ENCODE measurements around the gene RAP2C.
"Not testable (repeated sequence)": the region's sequence is repeated elsewhere in the genome, so short reads cannot be mapped to it uniquely, and the experiment has no call there.

RAP2C gene

DNA sequence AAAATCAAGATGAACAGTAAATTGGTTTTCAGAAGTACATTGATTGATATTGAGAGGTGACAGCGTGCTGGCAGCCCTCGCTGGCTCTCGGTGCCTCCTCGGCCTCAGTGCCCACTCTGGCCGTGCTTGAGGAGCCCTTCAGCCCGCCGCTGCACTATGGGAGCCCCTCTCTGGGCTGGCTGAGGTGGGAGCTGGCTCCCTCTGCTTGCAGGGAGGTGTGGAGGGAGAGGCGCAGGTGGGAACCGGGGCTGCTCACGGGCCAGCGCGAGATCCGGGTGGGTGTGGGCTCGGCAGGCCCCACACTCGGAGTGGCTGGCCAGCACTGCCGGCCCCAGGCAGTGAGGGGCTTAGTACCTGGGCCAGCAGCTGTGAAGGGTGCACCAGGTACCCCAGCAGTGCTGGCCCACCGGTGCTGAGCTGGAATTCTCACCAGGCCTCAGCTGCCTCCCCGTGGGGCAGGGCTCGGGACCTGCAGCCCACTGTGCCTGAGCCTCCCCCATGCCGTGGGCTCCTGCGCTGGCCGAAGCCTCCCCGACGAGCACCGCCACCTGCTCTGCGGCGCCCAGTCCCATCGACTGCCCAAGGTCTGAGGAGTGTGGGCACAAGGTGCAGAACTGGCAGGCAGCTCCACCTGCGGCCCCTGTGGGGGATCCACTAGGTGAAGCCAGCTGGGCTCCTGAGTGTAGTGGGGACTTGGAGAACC lies 25.2 kb downstream of the RAP2C start:
- DNase-seq: no peak

- DNase-seq: no peak
Measured at GRCh38 chrX:132191938-132192337, 27.3 kb downstream of the RAP2C start.

GRCh38 chrX:132188175-132188574 lies 31.1 kb downstream of the RAP2C start:
- DNase-seq: no peak

- DNase-seq: no peak
Measured at GRCh38 chrX:132187451-132187850, 31.8 kb downstream of the RAP2C start.

GRCh38 chrX:132184871-132185270 lies 34.4 kb downstream of the RAP2C start:
- DNase-seq: no peak

DNA sequence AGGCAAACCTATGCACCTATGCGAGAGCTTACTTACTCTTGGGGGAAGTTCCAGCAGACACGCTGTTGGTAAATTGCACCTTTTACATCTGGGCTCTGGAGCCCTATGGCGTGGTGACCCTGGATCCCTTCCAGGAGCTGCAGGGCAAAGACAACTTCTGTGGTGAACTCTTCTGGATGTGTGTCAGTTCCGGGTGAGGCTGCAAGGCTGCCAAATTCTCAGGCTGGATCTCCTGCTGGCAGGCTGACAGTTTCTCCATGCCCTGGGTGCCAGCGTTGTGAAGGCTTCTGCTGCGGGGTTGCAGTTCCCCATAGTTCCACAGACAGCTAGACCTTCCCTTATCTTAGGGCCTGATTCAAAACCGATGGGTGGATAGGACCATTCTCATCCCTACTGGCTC lies 37.9 kb downstream of the RAP2C start:
- no peak for DNase-seq

- no peak for DNase-seq
Measured at GRCh38 chrX:132180929-132181328, 38.3 kb downstream of the RAP2C start.

- DNase-seq: no peak
Measured at GRCh38 chrX:132173647-132174046, 45.6 kb downstream of the RAP2C start.

- DNase-seq: no peak
Measured at GRCh38 chrX:132171881-132172280, 47.4 kb downstream of the RAP2C start.

DNA sequence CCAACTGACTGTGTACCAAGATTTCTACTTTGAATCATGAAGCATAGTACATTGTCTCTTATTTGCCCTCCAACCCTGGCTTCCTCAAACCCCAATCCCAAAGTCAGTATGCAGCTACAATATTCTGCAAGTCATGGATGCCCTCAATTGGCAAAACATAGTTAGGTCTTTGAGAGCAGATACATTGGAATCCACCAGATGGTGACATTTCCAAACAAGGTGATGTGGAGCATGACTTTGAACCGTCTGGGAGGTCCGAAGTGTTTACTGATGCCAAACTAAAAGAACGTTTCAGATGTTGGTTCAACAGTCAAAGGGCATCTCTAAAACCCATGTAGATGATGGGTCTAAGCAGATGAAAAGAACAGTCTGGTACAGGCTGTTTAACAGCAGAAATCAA lies 47.8 kb downstream of the RAP2C start:
- no peak for DNase-seq

DNA sequence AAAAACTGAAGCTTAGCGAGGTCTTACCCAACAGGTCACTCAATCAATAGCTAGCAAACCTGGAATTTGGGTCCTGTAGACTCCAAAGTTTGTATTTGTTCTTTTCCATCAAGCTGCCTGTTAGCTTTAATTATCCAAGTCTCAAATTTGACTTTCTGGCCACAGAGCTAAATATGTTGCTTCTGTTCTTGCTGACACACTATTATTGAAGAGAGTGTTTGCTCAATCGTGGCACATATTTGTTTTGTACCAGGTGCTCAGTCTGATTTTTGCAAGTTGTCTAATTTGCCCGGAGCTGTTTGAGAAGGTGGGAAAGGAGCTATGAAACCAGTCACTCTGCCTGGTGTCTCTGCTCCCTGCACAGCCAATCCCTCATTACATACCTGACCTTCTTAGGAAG lies 49.7 kb downstream of the RAP2C start:
- DNase-seq: no peak

- no peak for DNase-seq
Measured at GRCh38 chrX:132165651-132166050, 53.6 kb downstream of the RAP2C start.

DNA sequence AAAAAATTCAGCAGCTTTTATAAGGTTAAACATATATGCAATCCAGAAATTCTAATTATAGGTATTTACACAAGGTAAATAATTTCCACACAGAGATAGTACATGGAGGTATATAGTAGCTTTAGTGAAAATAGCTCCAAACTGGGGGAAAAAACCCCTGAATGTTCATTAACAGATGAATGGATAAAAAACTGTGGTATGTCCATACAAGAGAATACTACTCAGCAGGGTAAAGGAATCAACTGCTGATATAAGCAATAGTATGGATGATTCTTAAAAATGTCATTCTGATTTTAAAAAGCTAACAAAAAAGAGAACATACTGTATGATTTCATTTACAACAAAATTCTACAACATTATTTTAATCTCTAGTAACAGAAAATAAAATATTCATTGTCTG lies 54.2 kb downstream of the RAP2C start:
- DNase-seq: no peak

- DNase-seq: not testable (repeated sequence)
Measured at GRCh38 chrX:132163094-132163493, 56.2 kb downstream of the RAP2C start.

- DNase-seq: no peak
Measured at GRCh38 chrX:132153166-132153565, 66.1 kb downstream of the RAP2C start.
